DOHH2 (cell line): ENCODE results near the gene ZFR.

Experiments
- CTCF ChIP-seq: fragments of 200-600 bp; sonication (generic); IDR thresholded peaks from one replicate; pipeline ENCODE4 v1.5.1; 2014; ENCODE audit warnings: antibody characterized with exemption, mild to moderate bottlenecking, low read depth, low read length; ENCODE audit not compliant: poor library complexity, severe bottlenecking
- EZH2phosphoT487 ChIP-seq: fragments of 200-600 bp; sonication (generic); IDR thresholded peaks from 2 replicates; pipeline ENCODE4 v1.6.1; 2017; ENCODE audit warnings: borderline replicate concordance, mild to moderate bottlenecking, antibody characterized with exemption, low read length, moderate library complexity, mixed read lengths

GRCh38 chr5:32358611-32359010 lies 85.9 kb downstream of the ZFR start:
- TF ChIP-seq CTCF: no peak
- no peak for TF ChIP-seq EZH2phosphoT487
